Measurements from ENCODE around the gene PAPSS1.
"Not testable (repeated sequence)": the region's sequence is repeated elsewhere in the genome, so short reads cannot be mapped to it uniquely, and the experiment has no call there.

Gene PAPSS1

GRCh38 chr4:107708225-107708624, 11.8 kb downstream of the PAPSS1 start:
- no peak for DNase-seq (ENCODE audit: extremely low spot score)
- CTCF ChIA-PET: interaction anchor here (1.0 to 3.1 kb wide), 5 partner anchors 9 to 27 kb away, joined by 4 to 10 read pairs (median 6); partner anchors contain the start of gene PAPSS1
- POLR2A ChIA-PET: interaction anchor here (0.5 kb wide), 1 partner anchor 8 kb away, joined by 3 read pairs; no protein-coding TSS in a partner anchor
- no peak for TF ChIP-seq CTCF (IDR thresholded peaks at IDR 0.05; ENCODE audit: control extremely low read depth, extremely low read depth, low read depth, missing control alignments)

- DNase-seq (ENCODE audit: extremely low spot score): no peak
- ChIA-PET POLR2A (no interaction called here), CTCF (interaction anchor here (1.1 to 2.9 kb wide), 2 partner anchors 11 to 14 kb away, joined by 6 to 10 read pairs; partner anchors contain the start of gene PAPSS1)
- TF ChIP-seq CTCF (IDR thresholded peaks at IDR 0.05; ENCODE audit: control extremely low read depth, extremely low read depth, low read depth, missing control alignments): no peak
Observed at GRCh38 chr4:107705742-107706556, 14.1 kb downstream of the PAPSS1 start.

- ChIA-PET CTCF (interaction anchor here (1.4 to 1.9 kb wide), 2 partner anchors 8 to 13 kb away, joined by 5 to 6 read pairs; no protein-coding TSS in a partner anchor), POLR2A (interaction anchor here (0.6 kb wide), 1 partner anchor 23 kb away, joined by 3 read pairs; no protein-coding TSS in a partner anchor)
- no peak for TF ChIP-seq CTCF (IDR thresholded peaks at IDR 0.05; ENCODE audit: control extremely low read depth, extremely low read depth, low read depth, missing control alignments)
- no peak for DNase-seq (ENCODE audit: extremely low spot score)
Observed at GRCh38 chr4:107701565-107701964, 18.5 kb downstream of the PAPSS1 start.

GRCh38 chr4:107699466-107700206, 20.4 kb downstream of the PAPSS1 start:
- CTCF ChIA-PET: interaction anchor here (1.3 to 2.1 kb wide), 2 partner anchors 14 to 17 kb away, joined by 3 to 5 read pairs; no protein-coding TSS in a partner anchor
- POLR2A ChIA-PET: no interaction called here
- no peak for DNase-seq (ENCODE audit: extremely low spot score)
- no peak for TF ChIP-seq CTCF (IDR thresholded peaks at IDR 0.05; ENCODE audit: control extremely low read depth, extremely low read depth, low read depth, missing control alignments)

- CTCF ChIA-PET: interaction anchor here (1.2 kb wide), 1 partner anchor 62 kb away, joined by 3 read pairs; no protein-coding TSS in a partner anchor
- DNase-seq (ENCODE audit: extremely low spot score); POLR2A ChIA-PET: not testable (repeated sequence)
Observed at GRCh38 chr4:107696187-107696586, 23.8 kb downstream of the PAPSS1 start.

- ChIA-PET POLR2A (no interaction called here), CTCF (interaction anchor here (1.4 kb wide), 1 partner anchor 16 kb away, joined by 5 read pairs; no protein-coding TSS in a partner anchor)
- no peak for TF ChIP-seq CTCF (IDR thresholded peaks at IDR 0.05; ENCODE audit: control extremely low read depth, extremely low read depth, low read depth, missing control alignments)
- no peak for DNase-seq (ENCODE audit: extremely low spot score)
Observed at GRCh38 chr4:107693132-107693531, 26.9 kb downstream of the PAPSS1 start.
